Activated T-cell treated with anti-CD3 and anti-CD28 coated beads, Interleukin-2, amount 50 U/mL, for 1 hour (primary cell): ENCODE results near the gene PCA3.

Source experiments
- DNase-seq: peaks from one replicate; pipeline ENCODE4 v3.0.0-alpha.2; 2020

Gene PCA3

DNA sequence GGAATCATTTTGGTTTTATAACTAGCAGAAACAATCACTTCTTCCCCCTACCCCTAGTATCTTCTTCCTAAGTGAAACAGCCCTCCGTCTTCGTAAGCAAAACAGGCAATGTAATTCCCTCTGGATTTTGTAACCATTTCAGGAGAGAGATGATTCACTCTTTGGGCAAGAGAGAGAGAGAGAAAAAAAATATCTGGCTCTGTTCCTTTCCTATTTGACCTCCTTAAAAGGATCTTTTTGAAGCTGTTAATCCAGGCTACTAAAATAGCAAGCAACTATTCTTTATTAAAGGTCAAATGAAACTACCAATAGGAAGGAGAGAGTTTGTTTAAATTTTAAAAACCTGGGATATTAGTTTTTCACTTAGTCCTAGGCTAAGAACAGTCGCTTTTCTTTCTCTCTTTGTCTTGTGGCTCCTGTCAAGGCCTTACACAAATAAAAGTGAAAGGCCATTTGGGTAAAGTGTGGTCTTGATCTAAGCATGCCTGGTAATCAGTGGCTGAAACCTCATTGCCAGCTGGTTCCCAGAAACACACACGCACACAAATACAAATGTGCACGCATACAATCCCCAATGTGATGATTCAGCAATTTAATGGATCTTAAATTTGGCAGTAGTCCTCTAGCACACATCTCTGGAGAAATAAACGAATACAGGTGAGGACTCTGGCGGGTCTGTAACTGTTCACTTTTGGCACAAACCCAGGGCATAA is 71.5 kb downstream of the PCA3 start:
- no peak for DNase-seq
